ENCODE results near the gene NPEPPS. TPM values are rescaled to one million over a fixed set of nuclear protein-coding genes. Genes with fewer than 3 reads are reported as not detected.
A peak's percentile ranks its signal among the peaks of the same experiment; 100 is the strongest.

The NPEPPS gene
- total and polyA plus RNA-seq, 2 donors (not counting 3 experiments of a cell fraction or from before 2014, with no cell fraction given): 69.2 to 102 TPM

DNA sequence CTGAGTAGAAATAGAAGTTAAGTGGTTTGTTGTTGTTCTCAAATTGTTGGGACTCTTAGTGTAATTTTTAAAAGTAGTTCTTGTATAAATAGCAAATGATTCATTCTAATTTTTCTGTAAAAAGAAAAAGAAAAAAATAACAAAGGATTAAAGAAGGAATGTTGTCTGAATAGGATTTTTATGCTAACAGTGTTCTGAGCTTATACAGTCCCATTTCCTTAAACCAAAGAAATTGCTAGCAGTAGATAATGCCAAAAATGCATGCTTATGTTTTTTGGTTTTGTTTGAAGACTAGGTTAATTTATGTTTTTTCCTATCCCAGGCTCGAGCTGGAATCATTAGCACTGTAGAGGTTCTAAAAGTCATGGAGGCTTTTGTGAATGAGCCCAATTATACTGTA lies 74.1 kb downstream of the NPEPPS start:
- peaks cover 9 to 12% of the 10 kb centered on the region in 2 experiments for H3K36me3 ChIP-seq (ENCODE audit: control insufficient read depth in 2 of 2, extremely low read depth in 1 of 2, insufficient read depth in 2 of 2, low read length in 2 of 2)
- POLR2A ChIA-PET: no interaction called here
- no peak for DNase-seq (ENCODE audit: low read depth, low spot score)
- H2AFZ ChIP-seq (ENCODE audit: low read depth, low read length): no peak overlapping the region
- no peak overlapping the region for H3K9ac ChIP-seq (replicated peaks; ENCODE audit: extremely low read depth, insufficient read depth, low read length)
- FAIRE-seq: no peak
- no peak overlapping the region for H3K4me2 ChIP-seq (ENCODE audit: insufficient read depth, low read length)
- intact Hi-C loops (cut with micrococcal nuclease): no loop called here
- dilution Hi-C loops (cut with MboI; ENCODE audit: extremely low pct_ligation_motif_present, low sequenced_read_pairs): no loop called here
- H3K27ac ChIP-seq (ENCODE audit: insufficient read depth, low read depth, low read length): peak overlapping the region; percentile 34
- H3K27me3 ChIP-seq (ENCODE audit: control insufficient read depth in 2 of 2, insufficient read depth in 2 of 2, low read length in 2 of 2): no peaks in the 10 kb centered on the region
- CTCF ChIA-PET: interaction anchor here (2.2 to 5.6 kb wide), 2 partner anchors 10 to 104 kb away, joined by 5 to 43 read pairs; no protein-coding TSS in a partner anchor
- BruUV-seq (replicated peaks): no TSS peak
- H3K4me1 ChIP-seq (ENCODE audit: control insufficient read depth, extremely low read depth, insufficient read depth, low read length): peaks cover 9% of the 10 kb centered on the region
- H3K4me3 ChIP-seq (replicated peaks in 1 of 3; ENCODE audit: insufficient read depth in 1 of 3, low read depth in 1 of 3, low read length in 3 of 3): no peak overlapping the region
- TF ChIP-seq, protein P1, sequence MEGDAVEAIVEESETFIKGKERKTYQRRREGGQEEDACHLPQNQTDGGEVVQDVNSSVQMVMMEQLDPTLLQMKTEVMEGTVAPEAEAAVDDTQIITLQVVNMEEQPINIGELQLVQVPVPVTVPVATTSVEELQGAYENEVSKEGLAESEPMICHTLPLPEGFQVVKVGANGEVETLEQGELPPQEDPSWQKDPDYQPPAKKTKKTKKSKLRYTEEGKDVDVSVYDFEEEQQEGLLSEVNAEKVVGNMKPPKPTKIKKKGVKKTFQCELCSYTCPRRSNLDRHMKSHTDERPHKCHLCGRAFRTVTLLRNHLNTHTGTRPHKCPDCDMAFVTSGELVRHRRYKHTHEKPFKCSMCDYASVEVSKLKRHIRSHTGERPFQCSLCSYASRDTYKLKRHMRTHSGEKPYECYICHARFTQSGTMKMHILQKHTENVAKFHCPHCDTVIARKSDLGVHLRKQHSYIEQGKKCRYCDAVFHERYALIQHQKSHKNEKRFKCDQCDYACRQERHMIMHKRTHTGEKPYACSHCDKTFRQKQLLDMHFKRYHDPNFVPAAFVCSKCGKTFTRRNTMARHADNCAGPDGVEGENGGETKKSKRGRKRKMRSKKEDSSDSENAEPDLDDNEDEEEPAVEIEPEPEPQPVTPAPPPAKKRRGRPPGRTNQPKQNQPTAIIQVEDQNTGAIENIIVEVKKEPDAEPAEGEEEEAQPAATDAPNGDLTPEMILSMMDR (IDR thresholded peaks at IDR 0.05; ENCODE audit: extremely low read depth in 1 of 2, insufficient read depth in 1 of 2, low read depth in 1 of 2, low read length in 2 of 2): no peak
- TF ChIP-seq FOS (IDR thresholded peaks at IDR 0.05; ENCODE audit: borderline replicate concordance, insufficient read depth, low read length) (no peak), MAX (IDR thresholded peaks at IDR 0.05; ENCODE audit: insufficient read depth, insufficient read length) (no peak), POLR2A (IDR thresholded peaks at IDR 0.05; ENCODE audit: low read depth, low read length) (no peak), POLR2AphosphoS5 (IDR thresholded peaks at IDR 0.05; ENCODE audit: insufficient read depth, low read depth, low read length) (no peak), JUN (IDR thresholded peaks at IDR 0.05; ENCODE audit: borderline replicate concordance, insufficient read depth, insufficient read length, low read depth) (no peak), GATA2 (IDR thresholded peaks at IDR 0.05; ENCODE audit: insufficient read depth, insufficient read length, low read depth, low read length) (no peak), EZH2 (IDR thresholded peaks at IDR 0.05; ENCODE audit: borderline replicate concordance, low read depth, low read length, severe bottlenecking) (no peak), MYC (IDR thresholded peaks at IDR 0.05; ENCODE audit: low read depth, low read length) (no peak)
- no peaks in the 10 kb centered on the region for H3K9me3 ChIP-seq (replicated peaks; ENCODE audit: control insufficient read depth, insufficient read depth, low read length)
- H4K20me1 ChIP-seq (replicated peaks; ENCODE audit: control insufficient read depth, extremely low read depth, insufficient read depth, low read length): no peaks in the 10 kb centered on the region
- H3K9me1 ChIP-seq (replicated peaks; ENCODE audit: control insufficient read depth, extremely low read depth, insufficient read depth, low read length): no peaks in the 10 kb centered on the region
- no peaks in the 10 kb centered on the region for H3K79me2 ChIP-seq (ENCODE audit: control insufficient read depth, insufficient read depth, low read length)

Data from endothelial cell of umbilical vein (primary cell).